Stomach (tissue), 9 donors: Measurements from ENCODE around the gene DENND4A. TPM values are rescaled to one million over a fixed set of nuclear protein-coding genes. Genes with fewer than 3 reads are reported as not detected.

Experiments used
- DNase-seq, 2 donors: peaks; one replicate each; pipeline versions ENCODE4 v3.0.0 to v3.0.0-alpha.2; 2013 to 2019
- H3K27ac ChIP-seq, 5 donors: fragments of 200-600 bp in 4 of 5; sonication (generic) in 4 of 5; one replicate each; pipeline ENCODE4 v1.5.1; 2013 to 2019; ENCODE audit warnings: mild to moderate bottlenecking in 1 of 5, moderate library complexity in 1 of 5
- H3K27me3 ChIP-seq, 3 donors: fragments of 200-600 bp; sonication (generic); one replicate each; pipeline ENCODE4 v1.5.1; 2017 to 2019; ENCODE audit warnings: mixed run types in 1 of 3
- H3K36me3 ChIP-seq, 4 donors: fragments of 200-600 bp; sonication (generic); 1 replicate in 3 of 4; 2 replicates in 1 of 4; pipeline ENCODE4 v1.5.1; 2016 to 2019
- H3K4me1 ChIP-seq, 4 donors: fragments of 200-600 bp; sonication (generic); one replicate each; pipeline ENCODE4 v1.5.1; 2016 to 2019
- H3K4me3 ChIP-seq, 4 donors: fragments of 200-600 bp; sonication (generic) in 3 of 4; one replicate each; pipeline ENCODE4 v1.5.1; 2016 to 2019; ENCODE audit warnings: mild to moderate bottlenecking in 1 of 4
- H3K9me3 ChIP-seq, 4 donors: fragments of 200-600 bp; sonication (generic); one replicate each; pipeline ENCODE4 v1.5.1; 2016 to 2019
- EP300 ChIP-seq: sonication (generic); formaldehyde crosslinking; IDR thresholded peaks from one replicate; pipeline ENCODE4 v1.6.1; 2017; ENCODE audit warnings: antibody characterized with exemption
- POLR2A ChIP-seq, 4 donors: fragments of 450-650 bp; IDR thresholded peaks; one replicate each; pipeline ENCODE4 v1.6.1; 2016; ENCODE audit warnings: antibody characterized with exemption in 4 of 4, control low read depth in 2 of 4, mild to moderate bottlenecking in 1 of 4, moderate library complexity in 1 of 4
- POLR2AphosphoS5 ChIP-seq, 3 donors: sonication (generic); formaldehyde crosslinking; IDR thresholded peaks; one replicate each; pipeline ENCODE4 v1.6.1; 2016; ENCODE audit warnings: antibody characterized with exemption in 3 of 3
- WGBS, 5 donors: extraction: QIAGEN DNeasy Blood & Tissue Kit in 3 of 5; methylation state at CpG; one replicate each; pipeline versions ENCODE4 v1.1.5 to v1.1.7; 2013 to 2018; 5-methylcytosine and 5-hydroxymethylcytosine counted together
- intact Hi-C: fragments of 100-400 bp; cut with DNase I; formaldehyde crosslinking; loops from one replicate; pipeline ENCODE4 v1.15.1; 2023; ENCODE audit warnings: low total_unique reads
- polyA plus RNA-seq, 3 donors: library from polyadenylated mRNA; stranded (reverse); fragments of 200-250 nt; gene quantifications; one replicate each; pipeline ENCODE4 v1.2.3, GENCODE V29; 2013
- total RNA-seq, 5 donors: library from RNA; depleted of rRNA; stranded (reverse); fragments of >200 nt; gene quantifications; one replicate each; pipeline versions ENCODE4 v1.1.0 to v1.2.3, GENCODE V29; 2014 to 2016
- TF ChIP-seq, protein P1 (sequence below), 7 experiments: fragments of 450-650 bp in 4 of 7; fragments of 200-600 bp in 3 of 7; sonication (generic) in 3 of 7; IDR thresholded peaks; one replicate each; pipeline ENCODE4 v1.5.1; 2016 to 2019; ENCODE audit warnings: antibody characterized with exemption in 7 of 7, control low read depth in 2 of 7, mild to moderate bottlenecking in 1 of 7
- donor health status: healthy with polysubstance abuse.
- donor health status: Bipolar disorder and iron deficiency.
- donor health status: healthy.

The DENND4A gene
- total and polyA plus RNA-seq, 8 donors: 5.0 to 60.6 (median 24.2) TPM

DNA sequence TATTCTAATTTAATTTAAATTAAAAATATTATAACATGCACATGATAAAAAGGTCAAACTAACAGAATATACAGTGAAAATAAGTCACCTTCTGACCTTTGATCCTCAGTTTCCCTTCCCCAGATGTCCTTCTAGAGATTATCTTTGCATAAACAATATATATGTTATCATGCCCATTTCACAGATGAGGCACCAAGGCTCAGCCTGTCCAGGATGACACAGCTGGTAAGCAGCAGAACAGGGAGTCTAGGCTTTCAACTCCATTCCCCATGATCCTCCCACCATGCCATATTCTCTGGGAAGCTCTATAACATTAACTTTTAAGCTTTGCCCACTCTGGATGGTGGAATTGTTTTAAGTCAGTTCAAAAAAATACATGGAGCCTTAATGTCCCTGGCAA, 169.0 kb downstream of the DENND4A start:
- H3K27me3 ChIP-seq: no peaks in the 10 kb centered on the region
- TF ChIP-seq POLR2A (IDR thresholded peaks at IDR 0.05) (no peak), EP300 (no peak), POLR2AphosphoS5 (IDR thresholded peaks at IDR 0.05) (no peak)
- TF ChIP-seq, protein P1, sequence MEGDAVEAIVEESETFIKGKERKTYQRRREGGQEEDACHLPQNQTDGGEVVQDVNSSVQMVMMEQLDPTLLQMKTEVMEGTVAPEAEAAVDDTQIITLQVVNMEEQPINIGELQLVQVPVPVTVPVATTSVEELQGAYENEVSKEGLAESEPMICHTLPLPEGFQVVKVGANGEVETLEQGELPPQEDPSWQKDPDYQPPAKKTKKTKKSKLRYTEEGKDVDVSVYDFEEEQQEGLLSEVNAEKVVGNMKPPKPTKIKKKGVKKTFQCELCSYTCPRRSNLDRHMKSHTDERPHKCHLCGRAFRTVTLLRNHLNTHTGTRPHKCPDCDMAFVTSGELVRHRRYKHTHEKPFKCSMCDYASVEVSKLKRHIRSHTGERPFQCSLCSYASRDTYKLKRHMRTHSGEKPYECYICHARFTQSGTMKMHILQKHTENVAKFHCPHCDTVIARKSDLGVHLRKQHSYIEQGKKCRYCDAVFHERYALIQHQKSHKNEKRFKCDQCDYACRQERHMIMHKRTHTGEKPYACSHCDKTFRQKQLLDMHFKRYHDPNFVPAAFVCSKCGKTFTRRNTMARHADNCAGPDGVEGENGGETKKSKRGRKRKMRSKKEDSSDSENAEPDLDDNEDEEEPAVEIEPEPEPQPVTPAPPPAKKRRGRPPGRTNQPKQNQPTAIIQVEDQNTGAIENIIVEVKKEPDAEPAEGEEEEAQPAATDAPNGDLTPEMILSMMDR (IDR thresholded peaks at IDR 0.05): no peak
- no peak for DNase-seq
- intact Hi-C loops: no loop called here
- no peak overlapping the region for H3K27ac ChIP-seq
- H3K36me3 ChIP-seq: peaks cover 0 to 40% (median 28%) of the 10 kb centered on the region in 4 donors
- H3K9me3 ChIP-seq: no peaks in the 10 kb centered on the region
- no peak overlapping the region for H3K4me3 ChIP-seq
- H3K4me1 ChIP-seq: no peaks in the 10 kb centered on the region

DNA sequence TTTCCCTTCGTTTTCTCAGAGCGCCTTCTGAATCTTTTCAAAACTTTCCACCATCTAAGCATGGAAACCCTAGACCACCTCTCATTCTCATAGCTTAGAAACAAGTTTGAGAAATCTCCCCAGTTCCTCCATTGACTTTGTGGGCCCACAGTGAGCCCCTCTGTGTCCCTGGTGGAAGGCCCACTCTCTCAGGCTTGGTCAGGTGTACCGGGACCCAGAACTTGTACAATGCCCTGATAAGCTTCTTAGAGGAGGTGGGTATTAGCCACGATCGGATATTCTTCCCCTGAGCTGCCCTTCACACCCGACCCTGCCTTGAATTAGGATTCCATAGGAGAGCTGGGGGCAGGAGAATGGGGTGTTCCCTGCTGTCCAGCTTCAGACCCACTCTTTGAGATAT, 170.5 kb downstream of the DENND4A start, which contains the start of gene SLC24A1:
SLC24A1 (plus strand) TSS at position 301 of the 400 bp plus-strand sequence. CDS start 2,143 bp downstream, outside the sequence.
- 88 to 93% (median 90%) methylated on average over 6 of the region's 6 CpGs for WGBS, 5 donors
- H3K4me1 ChIP-seq: no peaks in the 10 kb centered on the region
- H3K27ac ChIP-seq: no peak within 1 kb of the TSS
- H3K4me3 ChIP-seq: no peak within 1 kb of the TSS
- intact Hi-C loops: no loop called here
- no peak for DNase-seq
- H3K36me3 ChIP-seq: peaks cover 0 to 34% (median 27%) of the 10 kb centered on the region in 4 donors
- TF ChIP-seq, protein P1 (IDR thresholded peaks at IDR 0.05): no peak
- TF ChIP-seq POLR2AphosphoS5 (IDR thresholded peaks at IDR 0.05) (no peak), POLR2A (IDR thresholded peaks at IDR 0.05) (no peak), EP300 (no peak)
- no peaks in the 10 kb centered on the region for H3K27me3 ChIP-seq
- H3K9me3 ChIP-seq: no peaks in the 10 kb centered on the region

DNA sequence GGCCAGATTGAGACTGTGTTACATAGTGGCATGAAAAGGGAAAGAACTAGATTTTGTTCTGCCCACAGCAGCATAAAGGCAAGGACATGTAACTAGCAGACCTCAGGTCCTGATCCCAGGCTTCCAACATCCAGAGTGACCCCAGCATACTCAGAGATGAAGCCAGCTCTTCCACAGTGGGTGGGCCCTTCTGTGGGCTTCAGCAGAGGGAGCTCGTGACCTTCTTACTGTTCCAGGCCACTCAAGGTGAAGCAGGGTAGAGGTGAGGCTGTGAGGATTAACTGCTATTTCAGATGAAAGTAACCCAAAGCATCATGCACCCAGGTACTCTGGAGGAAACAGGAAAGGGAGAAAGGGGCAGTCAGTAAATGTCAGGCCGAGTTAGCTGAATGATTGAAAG, 171.3 kb downstream of the DENND4A start:
- DNase-seq: no peak
- peaks cover 0 to 26% (median 21%) of the 10 kb centered on the region in 4 donors for H3K36me3 ChIP-seq
- TF ChIP-seq EP300: no peak
- no peak for TF ChIP-seq POLR2A (IDR thresholded peaks at IDR 0.05)
- TF ChIP-seq, protein P1 (IDR thresholded peaks at IDR 0.05): no peak
- 80 to 91% (median 85%) methylated on average over 2 of the region's 2 CpGs for WGBS, 5 donors
- no peaks in the 10 kb centered on the region for H3K9me3 ChIP-seq
- H3K4me3 ChIP-seq: no peak overlapping the region
- H3K27ac ChIP-seq: no peak overlapping the region
- H3K27me3 ChIP-seq: no peaks in the 10 kb centered on the region
- H3K4me1 ChIP-seq: no peaks in the 10 kb centered on the region
- intact Hi-C loops: no loop called here

DNA sequence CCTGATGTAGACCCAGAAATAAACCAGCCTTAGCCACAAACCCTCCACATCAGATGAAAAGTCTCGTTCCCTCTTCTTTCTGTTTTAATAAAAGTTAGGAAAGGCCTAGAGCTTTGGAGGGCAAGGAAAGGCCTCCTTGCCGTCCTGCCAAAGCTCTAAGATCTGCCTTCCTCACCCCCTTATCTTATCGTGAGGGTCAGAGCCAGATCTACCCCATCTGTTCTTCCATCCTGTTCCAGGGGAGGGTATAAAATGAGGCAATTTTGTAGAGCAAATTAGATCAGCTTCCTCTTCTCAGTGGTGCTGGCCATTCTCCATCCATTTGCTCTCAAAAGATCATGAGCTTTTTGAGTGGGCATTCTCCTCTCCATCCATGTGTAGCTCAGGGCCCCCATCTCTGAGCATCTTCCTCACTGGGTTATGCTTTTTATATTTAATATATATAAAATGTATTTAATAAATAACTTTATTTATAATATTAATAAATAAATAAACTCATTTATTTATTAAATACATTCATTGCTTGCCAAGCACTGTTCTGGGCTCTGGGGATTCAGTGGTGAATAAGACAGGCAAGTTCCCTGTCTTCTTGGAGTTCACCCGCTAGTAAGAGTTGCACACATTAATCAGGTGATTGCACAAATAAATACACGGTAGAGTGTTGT, 172.3 kb downstream of the DENND4A start:
- DNase-seq: no peak
- no peaks in the 10 kb centered on the region for H3K9me3 ChIP-seq
- TF ChIP-seq POLR2AphosphoS5 (IDR thresholded peaks at IDR 0.05): no peak
- TF ChIP-seq EP300: no peak
- no peak for TF ChIP-seq POLR2A (IDR thresholded peaks at IDR 0.05)
- TF ChIP-seq, protein P1 (IDR thresholded peaks at IDR 0.05): no peak
- H3K36me3 ChIP-seq: peaks cover 0 to 15% (median 10%) of the 10 kb centered on the region in 4 donors
- intact Hi-C loops: no loop called here
- no peaks in the 10 kb centered on the region for H3K4me1 ChIP-seq
- no peak overlapping the region for H3K27ac ChIP-seq
- H3K4me3 ChIP-seq: no peak overlapping the region
- WGBS, 5 donors: 62 to 73% (median 68%) methylated on average over 5 of the region's 5 CpGs
- no peaks in the 10 kb centered on the region for H3K27me3 ChIP-seq
